Measurements from ENCODE around the gene TENM4. TPM values are rescaled to one million over a fixed set of nuclear protein-coding genes. Genes with fewer than 3 reads are reported as not detected.

Gene TENM4
- total RNA-seq, 1 donor from 2014 or later: 2.9 TPM

DNA sequence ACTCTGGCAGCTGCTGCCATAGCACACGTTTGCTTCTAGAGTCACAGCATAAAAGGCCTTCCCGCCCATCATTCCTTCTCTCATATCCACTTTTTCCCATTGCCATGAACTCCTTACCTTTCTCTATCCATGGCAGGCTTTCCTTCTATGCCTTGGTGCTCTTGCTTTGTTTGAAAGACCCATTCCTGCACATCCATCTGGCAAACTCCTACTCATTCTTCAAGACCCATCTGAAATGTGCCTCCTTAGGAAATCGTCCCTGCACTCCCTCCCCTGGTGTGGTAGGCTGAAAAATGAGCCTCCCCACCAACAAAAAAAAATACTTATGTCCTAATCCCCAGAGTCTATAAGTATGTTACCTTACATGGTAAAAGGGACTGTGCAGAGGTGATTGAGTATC, 100.3 kb downstream of the TENM4 start:
- no peak for DNase-seq

DNA sequence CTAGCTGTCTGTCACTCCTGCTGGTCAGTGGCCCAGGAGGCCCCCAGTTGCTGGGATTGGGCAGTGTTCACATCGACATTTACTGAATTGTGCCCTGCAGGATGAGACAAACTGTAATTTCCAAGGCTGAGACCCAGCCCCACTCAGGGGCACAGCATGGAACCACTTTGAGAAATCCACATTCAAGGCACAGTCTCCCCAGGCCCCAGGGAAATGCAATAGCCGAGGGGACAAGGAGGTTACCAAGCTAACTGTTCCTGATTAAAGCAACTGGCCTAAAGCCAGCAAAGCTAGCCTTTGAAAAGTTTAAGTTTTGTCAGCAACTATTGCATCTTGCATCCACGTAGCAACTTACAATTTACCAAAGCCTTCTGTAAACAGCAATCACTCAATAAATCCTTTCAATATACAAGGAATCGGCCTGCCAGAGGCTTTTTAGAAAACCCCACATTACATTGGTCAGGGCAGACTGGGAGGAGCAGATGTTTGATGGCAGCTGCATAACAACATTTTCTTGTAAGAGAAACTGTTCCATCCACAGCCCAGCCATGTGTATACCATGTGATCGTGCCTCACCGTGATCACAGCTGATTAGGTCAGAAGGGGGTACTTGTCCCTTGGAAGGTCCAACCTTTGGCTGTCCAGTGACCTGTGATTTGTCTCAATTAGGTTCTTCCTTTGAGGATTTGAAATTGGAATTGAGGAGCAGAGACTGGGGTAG, 103.9 kb downstream of the TENM4 start:
- DNase-seq: no peak

DNA sequence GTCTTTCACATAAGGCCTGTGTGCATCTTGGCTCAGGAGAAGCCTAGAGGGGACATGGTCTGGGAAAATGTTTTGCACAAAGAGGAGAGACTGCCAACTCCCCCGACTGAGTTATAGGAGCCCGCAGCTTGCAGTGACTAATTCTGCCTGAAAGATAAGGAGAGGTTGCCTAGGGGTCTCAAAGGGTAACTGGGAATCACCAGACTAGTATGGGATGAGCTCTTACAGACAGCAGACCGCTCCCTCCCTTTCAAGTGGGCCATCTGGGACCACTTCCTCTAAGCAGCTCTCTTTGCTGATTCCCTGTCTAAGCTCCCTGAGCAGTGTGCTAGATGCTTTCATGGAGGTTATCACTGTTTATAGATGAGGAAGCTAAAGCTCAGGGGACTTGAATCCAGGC, 105.1 kb downstream of the TENM4 start:
- no peak for DNase-seq

DNA sequence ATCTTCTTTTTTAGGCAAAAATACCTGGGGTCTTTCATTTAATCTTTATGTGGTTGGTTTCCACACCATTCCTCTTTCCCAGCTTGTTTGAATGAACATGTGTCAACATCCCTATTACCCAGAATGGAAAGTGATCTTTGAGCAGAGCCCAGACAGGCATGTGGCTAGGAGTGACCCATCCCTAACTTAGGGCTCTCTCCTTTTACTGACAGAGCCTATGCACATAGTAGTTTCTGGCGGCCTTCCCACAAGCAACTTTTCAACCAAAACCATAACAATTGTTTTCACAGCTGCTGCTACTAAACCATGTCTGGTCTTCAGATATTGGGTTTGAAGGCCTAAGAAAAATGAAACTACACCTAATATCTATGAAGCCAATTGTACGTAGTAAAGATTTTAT, 107.5 kb downstream of the TENM4 start:
- no peak for DNase-seq

DNA sequence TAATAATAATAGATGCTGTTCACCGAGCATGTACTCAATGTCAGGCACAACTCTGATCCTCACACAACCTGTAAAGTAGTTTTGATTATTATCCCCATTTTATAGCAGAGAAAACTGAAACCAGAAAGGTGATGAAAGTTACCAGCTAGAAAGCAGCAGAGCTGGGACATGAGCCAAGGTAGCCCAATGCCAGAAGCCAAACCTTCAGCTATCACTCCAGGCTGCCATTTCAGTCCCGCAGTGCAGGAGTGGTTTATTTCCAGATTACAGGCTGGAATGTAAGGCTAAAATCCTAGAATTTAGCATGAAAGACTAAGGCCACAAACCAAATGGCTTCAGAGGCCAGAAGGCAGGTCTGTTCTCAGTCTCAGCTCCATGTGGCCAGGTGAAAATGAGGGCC, 108.8 kb downstream of the TENM4 start:
- DNase-seq: no peak

DNA sequence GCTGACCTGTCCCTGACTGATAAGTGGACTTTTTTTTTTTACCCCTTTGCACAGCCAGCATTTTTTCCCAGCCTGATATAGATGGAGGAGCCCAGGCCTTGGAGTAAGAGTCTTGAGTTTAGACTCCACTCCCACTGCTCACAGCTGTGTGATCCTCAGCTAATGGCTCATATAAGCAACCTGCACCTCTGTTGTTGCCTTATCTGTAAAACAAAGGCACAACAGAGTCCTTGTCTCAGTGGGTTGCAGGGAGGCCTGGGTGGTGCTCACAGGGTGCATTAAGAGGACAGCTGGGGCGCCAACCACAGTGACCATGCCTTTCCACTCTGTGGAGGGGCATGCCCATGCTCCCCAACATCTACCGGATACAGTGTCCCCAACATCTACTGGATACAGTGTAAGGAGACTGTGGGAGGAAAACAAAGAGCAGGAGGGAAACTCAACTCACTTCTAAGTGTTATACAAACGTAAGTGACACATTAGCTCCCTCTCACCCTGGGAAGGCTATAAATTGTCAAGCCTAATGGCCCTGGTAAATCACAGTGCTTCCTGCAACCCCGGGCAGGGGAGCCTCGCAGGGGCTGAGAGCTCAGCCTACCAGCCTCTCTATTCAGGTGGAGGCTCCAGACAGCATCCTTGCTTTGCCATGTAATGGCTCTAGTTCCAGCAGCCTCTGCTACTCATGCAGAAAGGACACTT, 109.5 kb downstream of the TENM4 start:
- no peak for DNase-seq

DNA sequence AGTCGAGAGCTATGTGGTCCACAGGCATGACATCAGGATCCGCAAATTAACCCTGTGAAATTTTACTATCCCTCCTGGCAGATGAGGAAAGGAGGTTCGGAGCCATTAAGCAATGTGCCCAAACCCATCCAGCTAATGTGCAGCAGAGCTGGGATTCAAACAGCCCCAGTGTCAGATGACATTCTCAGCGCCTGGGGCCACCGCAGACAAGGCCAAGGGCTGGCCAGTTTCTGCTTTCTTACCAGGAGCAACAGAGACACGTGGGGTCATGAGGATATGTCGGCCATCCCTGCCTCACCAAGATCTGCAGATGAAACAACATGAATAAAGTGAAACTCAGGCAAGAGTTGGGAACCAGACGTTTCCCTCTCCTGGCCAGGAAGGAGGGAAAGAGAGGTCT, 110.2 kb downstream of the TENM4 start:
- DNase-seq: no peak

DNA sequence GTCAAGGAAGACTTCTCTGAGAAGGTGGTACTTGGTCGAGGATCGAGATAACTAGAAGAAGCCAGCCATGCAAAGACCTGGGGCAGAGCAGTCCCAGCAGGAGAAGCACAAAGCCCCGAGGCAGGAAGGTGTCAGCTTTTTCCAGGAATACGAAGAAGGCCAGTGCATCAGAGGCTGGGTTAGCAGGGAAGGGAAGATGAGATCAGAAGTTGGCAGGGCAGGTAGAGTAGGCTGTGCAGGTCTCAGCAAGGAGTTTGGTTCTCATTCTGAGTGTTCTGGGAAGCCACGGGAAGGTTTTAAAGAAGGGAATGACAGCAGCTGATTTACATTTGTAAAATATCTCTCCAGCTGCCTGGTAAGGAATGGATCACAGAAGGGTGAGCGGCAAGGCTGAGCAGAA, 111.3 kb downstream of the TENM4 start:
- DNase-seq: no peak

DNA sequence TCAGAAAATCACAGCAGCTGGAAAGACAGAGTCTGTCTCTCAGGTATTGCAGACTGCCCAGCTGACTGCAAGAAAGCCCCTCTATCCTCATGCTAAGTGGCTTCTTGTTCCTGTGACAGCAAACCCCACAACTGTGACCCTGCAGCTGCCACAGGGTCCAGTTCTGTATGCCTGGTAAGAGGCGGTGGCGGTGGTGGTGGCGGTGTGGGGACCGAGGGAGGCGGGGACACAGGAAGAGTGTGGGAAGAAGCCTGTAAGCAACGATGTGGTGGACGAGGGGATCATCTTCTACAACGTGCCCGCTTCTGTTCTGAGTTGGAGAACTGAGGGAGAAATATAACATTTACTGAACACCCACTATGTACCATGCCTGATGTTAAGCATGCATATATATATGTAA, 112.4 kb downstream of the TENM4 start:
- no peak for DNase-seq

DNA sequence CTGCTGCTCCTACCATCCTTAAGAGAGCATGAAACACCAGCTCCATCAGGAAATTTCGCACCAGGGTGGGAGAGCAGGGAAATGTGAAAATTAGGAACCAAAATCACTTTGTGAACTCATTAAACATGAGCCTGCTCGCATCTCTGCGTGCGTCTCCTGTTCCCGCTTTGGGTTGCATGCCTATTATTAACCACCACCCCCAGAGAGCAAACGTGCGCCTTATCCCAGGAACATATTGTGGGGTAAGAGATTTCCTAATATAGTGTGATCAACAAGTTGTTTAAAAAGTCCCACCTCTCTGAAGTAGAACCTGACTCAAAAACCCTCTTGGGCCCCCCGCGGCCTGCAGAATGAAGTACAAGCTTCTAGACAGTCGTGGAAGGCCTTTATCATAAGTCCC, 115.0 kb downstream of the TENM4 start:
- DNase-seq: no peak

DNA sequence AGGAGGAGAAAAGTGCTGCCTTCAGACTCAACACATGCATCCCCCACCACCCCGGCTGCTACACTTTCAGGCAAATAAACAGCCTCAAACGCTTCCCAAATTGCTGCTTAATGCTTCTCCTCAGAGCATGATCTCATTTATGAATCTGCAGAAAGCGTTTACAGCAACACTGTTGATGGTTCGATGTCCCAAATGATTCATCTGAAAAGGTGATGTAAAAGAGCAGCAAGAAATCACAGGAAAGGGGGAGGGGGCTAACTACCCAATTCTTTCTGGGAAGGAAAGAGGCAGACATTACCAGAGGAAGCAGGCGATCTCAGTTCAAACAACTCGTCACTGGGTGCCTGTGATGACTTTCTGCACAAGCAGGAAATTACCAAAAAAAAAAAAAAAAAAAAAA, 119.6 kb downstream of the TENM4 start:
- no peak for DNase-seq

DNA sequence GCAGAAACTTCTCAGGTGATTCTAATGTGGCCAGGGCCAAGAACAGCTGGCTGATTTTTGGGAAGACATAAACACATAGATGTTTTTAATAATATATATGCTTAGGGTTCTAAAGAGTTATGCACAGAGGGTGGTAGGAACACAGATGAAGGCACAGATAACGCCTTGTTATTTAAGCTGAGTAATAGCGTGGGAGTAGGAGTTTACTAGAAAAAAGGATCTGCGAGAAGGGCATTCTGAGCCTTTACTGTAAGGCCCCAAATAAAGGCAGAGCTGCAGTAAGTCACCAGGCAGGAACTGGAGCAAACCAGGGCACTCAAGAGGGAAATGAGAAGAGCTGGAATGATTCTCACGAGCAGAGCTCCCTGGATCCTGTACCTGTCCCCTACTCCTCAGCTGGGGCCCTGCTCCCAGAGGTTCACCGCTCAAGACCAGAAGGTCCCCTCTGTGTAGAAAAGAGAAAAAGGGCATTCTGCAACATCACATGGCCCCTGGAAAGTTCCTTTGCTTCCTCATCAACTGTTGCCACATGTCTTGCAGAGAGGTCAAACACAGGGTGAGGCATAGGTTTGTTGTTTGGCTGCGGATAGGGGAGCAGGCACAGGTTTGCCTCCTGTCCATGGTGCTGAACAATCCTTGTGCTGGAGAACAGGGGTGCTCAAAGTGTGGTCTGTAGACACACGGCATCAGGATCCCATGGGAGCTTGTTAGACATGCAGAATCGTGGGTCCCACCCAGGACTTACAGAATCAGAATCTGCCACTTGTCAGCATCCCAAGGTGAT, 125.7 kb downstream of the TENM4 start:
- DNase-seq: no peak

DNA sequence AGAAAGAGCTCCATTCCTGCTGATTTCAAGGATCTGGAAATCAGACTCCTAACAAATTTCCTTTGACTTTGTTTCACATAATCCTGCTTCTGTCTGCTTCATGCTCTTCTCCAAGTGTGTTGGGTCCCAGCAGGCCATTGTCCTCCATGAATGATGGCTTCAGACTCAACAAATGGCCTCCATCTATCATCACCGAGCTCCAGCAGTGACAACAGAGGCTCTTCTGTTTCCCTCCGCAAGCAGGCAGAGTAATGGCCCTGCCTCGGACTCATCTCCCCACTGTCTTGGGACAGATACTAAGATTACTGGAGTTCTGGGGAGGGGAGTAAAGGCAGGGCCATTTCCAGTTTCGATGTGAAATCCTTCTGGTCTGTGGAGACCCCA, 127.3 kb downstream of the TENM4 start:
- DNase-seq: no peak

DNA sequence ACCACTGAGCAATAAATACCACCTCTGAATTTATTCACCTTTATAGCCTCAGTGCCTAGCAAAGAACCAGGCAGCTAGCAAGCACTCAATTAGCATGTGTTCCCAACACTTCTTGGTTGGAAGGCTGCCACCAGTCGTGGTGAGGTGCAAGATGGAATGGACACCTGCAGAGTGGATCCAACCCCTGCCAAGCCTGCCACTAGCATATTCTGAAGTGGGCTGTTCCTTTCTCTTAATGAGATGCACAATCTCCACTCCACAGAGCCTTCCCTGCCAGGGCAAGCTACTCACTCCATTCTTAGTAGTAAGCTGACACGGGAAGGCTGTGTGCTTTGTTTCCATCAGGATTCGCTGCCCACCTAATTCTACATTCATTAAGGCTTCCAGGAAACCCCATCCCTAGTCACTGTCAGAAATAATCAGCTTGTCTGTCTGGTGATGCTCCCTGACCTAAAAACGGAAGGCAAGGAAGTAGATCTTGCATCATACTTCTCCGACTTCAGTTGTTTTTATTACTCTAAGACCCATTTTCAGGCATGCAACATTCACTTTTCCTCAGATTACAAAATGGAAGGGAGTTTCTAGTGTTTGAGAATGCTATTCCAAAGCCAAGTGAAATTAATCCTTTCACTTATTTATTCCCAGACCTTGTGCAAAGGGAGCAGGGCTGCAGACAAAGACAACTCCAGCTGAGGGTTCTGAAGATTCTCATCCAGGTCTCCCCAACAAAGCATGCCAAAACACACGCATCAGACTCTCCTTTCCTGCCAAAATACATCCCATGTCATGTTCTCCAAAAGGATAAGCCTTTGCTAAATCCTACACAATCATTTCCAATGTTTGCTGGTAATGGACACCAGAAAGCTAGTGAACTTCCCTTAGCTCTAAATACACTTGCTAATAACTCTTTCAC, 128.0 kb downstream of the TENM4 start:
- DNase-seq: no peak

DNA sequence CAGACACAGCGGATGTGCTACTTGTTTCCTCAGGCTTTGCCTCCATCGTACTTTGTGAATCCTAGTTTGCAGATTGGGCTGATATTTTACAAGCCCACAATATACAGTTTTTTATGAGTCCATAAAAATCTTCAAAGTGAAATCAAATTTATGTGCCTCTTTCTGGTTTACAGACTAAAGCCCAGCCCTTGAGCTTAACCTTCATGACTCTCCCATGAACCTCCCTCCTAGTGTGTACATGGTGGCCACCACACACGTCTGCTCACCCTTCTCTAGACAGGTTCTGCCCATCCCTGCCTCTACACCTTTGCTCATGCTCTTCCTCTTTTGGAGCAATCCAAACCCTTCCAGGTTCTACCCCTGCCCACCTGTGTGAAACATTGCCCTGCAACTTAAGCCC, 129.4 kb downstream of the TENM4 start:
- no peak for DNase-seq

DNA sequence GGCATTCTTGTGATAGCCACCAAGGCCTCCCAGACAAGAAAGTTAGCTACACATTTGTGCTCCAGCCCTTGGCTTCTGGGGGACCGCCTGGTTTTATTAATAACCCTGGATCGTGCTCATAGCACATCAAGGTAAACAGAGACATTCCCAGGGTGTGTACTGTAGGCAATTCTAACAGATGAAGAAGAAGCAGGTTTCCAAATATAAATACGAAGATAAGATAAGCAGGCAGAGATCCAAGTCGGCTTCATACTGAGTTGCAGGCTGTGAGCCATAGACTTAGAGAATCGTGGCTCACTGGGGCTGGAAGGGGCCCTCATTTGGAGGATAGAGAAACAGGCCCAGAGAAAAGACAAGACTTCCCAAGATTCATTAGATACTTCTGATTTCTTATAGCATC, 131.4 kb downstream of the TENM4 start:
- no peak for DNase-seq

DNA sequence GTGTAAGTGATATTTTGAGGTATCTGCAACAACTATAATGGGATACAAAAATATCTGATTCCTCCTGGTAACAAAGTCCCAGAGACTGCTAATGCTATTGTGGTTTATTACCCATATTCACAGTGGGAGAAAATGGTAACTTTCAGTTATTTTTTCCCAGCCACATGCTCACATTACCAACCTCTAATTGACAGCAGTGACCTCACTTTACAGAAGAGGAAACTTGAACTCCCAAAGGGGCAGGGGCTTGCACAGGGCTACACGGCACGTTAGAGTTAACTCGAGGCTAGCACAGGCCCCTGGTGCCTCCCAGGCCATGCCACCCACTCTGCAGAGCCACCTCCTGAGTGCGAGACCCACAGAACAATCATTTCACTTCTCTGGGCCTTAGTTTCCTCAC, 132.4 kb downstream of the TENM4 start:
- DNase-seq: no peak

DNA sequence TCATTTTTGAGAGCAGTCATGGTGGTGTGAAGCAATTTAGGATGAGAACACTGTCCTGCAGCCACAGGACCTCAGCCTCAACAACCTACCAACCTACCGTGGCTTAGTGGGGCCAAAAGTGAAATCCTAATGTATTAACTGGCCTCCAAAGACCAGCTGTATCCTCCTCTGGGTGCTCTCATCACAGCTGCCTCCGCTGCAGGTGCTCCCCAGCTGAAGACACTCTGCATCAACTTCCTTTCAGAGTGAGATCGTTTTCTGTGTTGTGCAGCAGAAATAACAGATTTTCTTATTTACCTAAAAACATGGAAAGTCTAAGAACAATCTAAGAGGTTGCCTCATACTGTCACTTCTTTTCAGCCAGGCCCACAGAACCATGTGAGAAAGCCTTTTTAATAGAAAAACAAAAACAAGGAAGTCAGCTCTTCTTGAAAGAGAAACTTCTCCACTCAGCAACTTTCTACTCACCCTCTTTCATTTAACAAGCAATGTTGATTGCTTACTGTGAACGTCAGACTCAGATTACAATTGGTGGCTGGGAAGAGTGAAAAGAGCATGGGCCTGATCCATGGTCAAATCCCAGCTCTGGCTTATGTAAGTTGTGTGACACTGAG, 136.1 kb downstream of the TENM4 start:
- DNase-seq: no peak

DNA sequence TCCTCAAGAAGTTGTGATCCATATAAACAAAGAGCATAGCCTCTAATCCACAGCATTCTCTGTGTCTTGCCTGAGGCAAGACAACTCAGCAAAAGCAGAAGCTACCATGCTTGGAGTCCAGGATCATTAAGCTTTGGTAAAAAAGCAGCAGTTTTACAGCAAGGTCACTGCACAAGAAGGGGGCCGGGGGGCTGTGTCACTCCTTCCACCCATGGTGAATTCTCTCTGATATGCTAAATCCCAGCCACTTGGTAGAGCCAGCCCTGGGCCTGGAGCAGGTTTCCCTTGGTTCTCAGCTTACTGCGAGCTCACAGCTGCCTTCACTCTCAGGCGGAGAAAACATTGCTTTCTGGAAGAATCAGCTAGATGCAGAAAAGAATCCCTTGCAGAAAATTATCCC, 144.7 kb downstream of the TENM4 start:
- DNase-seq: no peak

DNA sequence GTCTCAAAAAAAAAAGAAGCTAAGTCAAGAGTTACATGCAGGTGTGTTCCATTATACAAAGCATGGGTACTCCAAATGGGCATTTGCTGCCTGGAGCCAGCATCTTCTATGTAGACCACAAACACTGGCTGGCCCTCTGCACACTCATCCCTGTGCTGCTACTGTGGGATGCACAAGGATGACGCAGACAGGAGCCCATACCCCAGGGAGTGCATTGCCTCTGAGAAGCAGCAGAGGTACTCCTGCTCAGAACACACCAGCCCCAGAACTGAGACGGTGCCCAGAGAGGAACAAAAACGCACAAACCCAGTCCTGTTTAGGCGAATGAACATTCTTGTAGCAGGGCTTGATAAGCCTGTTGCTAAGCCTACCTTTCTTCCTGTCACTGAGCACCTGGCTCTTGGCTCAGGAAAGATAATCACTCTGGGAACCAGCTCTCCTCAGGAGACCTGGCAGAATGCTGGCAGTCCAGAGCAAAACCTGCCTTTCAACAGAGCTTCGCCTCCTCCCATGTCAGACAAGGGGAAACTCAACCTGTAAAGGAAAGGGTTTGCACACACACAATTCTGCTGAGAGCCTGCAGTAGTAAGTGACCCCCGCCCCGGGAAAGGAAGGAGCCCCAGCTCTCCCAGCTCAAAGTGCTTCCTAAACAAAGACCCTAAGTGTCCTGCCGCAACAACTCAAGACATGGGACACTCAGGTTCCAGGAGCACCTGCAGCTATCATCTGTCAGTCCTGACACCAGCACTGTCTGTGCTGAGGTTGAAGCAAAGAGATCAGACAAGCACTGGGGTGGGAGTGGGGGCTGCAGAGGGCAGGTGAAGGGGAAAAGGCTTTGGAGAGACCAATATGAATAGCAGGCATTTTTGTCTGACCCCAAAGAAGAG, 145.7 kb downstream of the TENM4 start:
- DNase-seq: no peak

DNA sequence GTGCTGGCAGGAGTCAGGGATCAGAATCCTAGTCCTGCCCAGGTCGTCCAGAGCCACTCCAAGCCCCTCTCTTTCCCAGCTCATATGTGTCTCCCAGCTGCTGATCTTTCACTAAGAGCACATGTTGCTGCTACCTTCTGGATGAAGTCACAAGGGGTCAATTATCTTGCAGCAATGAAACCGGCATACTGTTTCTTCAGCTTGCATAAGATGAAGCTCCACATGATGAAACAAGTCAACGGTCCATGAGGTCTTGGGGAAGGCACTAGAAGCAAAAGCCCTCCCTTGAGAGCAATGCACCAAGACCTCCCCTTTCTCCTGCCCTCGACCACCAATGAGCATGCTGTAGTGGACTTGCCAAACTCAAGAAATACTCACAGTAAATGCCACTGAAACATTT, 148.9 kb downstream of the TENM4 start:
- DNase-seq: no peak

Data from dermis blood vessel endothelial cell (primary cell).